ENCODE results near the gene RPRD1B. TPM values are rescaled to one million over a fixed set of nuclear protein-coding genes. Genes with fewer than 3 reads are reported as not detected.

RPRD1B gene
- total and polyA plus RNA-seq, 2 experiments from 2014 or later, result 31.0 to 43.5 TPM

GRCh38 chr20:38055294-38055693, 21.7 kb downstream of the RPRD1B start:
- peaks cover 30% of the 10 kb centered on the region for H3K36me3 ChIP-seq
- no peak overlapping the region for H3K27ac ChIP-seq
- peak in 1 of 2 donors; percentile 70 for DNase-seq (ENCODE audit: low read depth in 1 of 2, low spot score in 1 of 2)

GRCh38 chr20:38055848-38056247, 22.3 kb downstream of the RPRD1B start:
- no peaks in the 10 kb centered on the region for H3K27me3 ChIP-seq
- no peak overlapping the region for H3K27ac ChIP-seq
- H3K4me3 ChIP-seq, result no peak overlapping the region
- DNase-seq (ENCODE audit: low read depth in 1 of 2, low spot score in 1 of 2), result no peak
- H3K4me1 ChIP-seq (ENCODE audit: low read depth), result peaks cover 19% of the 10 kb centered on the region
- H3K36me3 ChIP-seq, result peaks cover 26% of the 10 kb centered on the region
- no peak for TF ChIP-seq CTCF (IDR thresholded peaks at IDR 0.05; ENCODE audit: low read depth, low read length)
- H3K9me3 ChIP-seq (ENCODE audit: low read depth), result no peaks in the 10 kb centered on the region

More at GRCh38 chr20:38055294-38055693, 21.7 kb downstream of the RPRD1B start:
- Histone ChIP-seq H3K9me3 (ENCODE audit: low read depth) (no peaks in the 10 kb centered on the region), H3K4me1 (ENCODE audit: low read depth) (peaks cover 21% of the 10 kb centered on the region), H3K27me3 (no peaks in the 10 kb centered on the region), H3K4me3 (no peak overlapping the region)
- no peak for TF ChIP-seq CTCF (IDR thresholded peaks at IDR 0.05; ENCODE audit: low read depth, low read length)

- no peak overlapping the region for H3K27ac ChIP-seq
- peaks cover 18% of the 10 kb centered on the region for H3K4me1 ChIP-seq (ENCODE audit: low read depth)
- no peak overlapping the region for H3K4me3 ChIP-seq
- H3K9me3 ChIP-seq (ENCODE audit: low read depth), result no peaks in the 10 kb centered on the region
- no peaks in the 10 kb centered on the region for H3K27me3 ChIP-seq
- TF ChIP-seq CTCF (IDR thresholded peaks at IDR 0.05; ENCODE audit: low read depth, low read length), result peak; percentile 87
- DNase-seq (ENCODE audit: low read depth in 1 of 2, low spot score in 1 of 2), result peak; percentile 77 to 96
- peaks cover 30% of the 10 kb centered on the region for H3K36me3 ChIP-seq
These were observed 23.9 kb downstream of the RPRD1B start for GRCh38 chr20:38057351-38057972.

- peaks cover 46% of the 10 kb centered on the region for H3K36me3 ChIP-seq
- DNase-seq (ENCODE audit: low read depth in 1 of 2, low spot score in 1 of 2), result no peak
- H3K9me3 ChIP-seq (ENCODE audit: low read depth), result no peaks in the 10 kb centered on the region
- no peak overlapping the region for H3K4me3 ChIP-seq
- H3K4me1 ChIP-seq (ENCODE audit: low read depth), result no peaks in the 10 kb centered on the region
- TF ChIP-seq CTCF (IDR thresholded peaks at IDR 0.05; ENCODE audit: low read depth, low read length), result no peak
- H3K27ac ChIP-seq, result no peak overlapping the region
- no peaks in the 10 kb centered on the region for H3K27me3 ChIP-seq
These were observed 26.3 kb downstream of the RPRD1B start for GRCh38 chr20:38059832-38060231.

- peaks cover 49% of the 10 kb centered on the region for H3K36me3 ChIP-seq
- no peaks in the 10 kb centered on the region for H3K27me3 ChIP-seq
- DNase-seq (ENCODE audit: low read depth in 1 of 2, low spot score in 1 of 2), result peak in 1 of 2 donors; percentile 47
- no peaks in the 10 kb centered on the region for H3K4me1 ChIP-seq (ENCODE audit: low read depth)
- H3K27ac ChIP-seq, result peak overlapping the region; percentile 64
- no peak overlapping the region for H3K4me3 ChIP-seq
- no peak for TF ChIP-seq CTCF (IDR thresholded peaks at IDR 0.05; ENCODE audit: low read depth, low read length)
- no peaks in the 10 kb centered on the region for H3K9me3 ChIP-seq (ENCODE audit: low read depth)
These were observed 27.0 kb downstream of the RPRD1B start for GRCh38 chr20:38060536-38060935.
